ENCODE measurements around the gene SLC39A10. TPM values are rescaled to one million over a fixed set of nuclear protein-coding genes. Genes with fewer than 3 reads are reported as not detected.
"Not testable (repeated sequence)": the region's sequence is repeated elsewhere in the genome, so short reads cannot be mapped to it uniquely, and the experiment has no call there.

Gene SLC39A10
- total RNA-seq, 8 experiments from 2014 or later = 31.8 to 58.4 (median 45.3) TPM

DNA sequence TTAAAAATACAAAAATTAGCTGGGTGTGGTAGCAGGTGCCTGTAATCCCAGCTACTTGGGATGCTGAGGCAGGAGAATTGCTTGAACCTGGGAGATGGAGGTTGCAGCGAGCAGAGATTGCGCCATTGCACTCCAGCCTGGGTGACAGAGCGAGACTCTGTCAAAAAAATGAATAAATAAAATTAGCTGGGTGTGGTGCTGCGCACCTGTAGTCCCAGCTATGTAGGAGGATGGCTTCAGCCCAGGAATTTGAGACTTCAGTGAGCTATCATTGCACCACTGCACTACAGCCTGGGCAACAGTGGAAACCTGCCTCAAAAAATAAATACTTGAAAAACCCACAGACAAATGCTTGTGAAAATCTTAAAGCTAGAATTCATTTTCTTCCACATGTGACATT lies 8.1 kb downstream of the SLC39A10 start:
- not testable (repeated sequence) for H3K4me1 ChIP-seq (replicated peaks in 1 of 2); ATAC-seq (replicated peaks in 6 of 8); H3K27ac ChIP-seq; H3K4me3 ChIP-seq
- WGBS, 10 experiments = 89 to 100% (median 95%) methylated on average over 1 to 4 of the region's 4 CpGs; no CpG with 5 or more reads in 5 of the 10 experiments
- in situ Hi-C loops (cut with MboI; ENCODE audit: low pct_unique_long_range_greater_than_20kb in 2 of 9, low sequenced_read_pairs in 9 of 9, unreplicated experiment in 9 of 9) = loop anchor here in 3 of 9 experiments (10.0 to 25.0 kb wide), 5 partner anchors 270 to 400 kb away; partner anchors contain the start of gene DNAH7 (in 3 of the 3)

DNA sequence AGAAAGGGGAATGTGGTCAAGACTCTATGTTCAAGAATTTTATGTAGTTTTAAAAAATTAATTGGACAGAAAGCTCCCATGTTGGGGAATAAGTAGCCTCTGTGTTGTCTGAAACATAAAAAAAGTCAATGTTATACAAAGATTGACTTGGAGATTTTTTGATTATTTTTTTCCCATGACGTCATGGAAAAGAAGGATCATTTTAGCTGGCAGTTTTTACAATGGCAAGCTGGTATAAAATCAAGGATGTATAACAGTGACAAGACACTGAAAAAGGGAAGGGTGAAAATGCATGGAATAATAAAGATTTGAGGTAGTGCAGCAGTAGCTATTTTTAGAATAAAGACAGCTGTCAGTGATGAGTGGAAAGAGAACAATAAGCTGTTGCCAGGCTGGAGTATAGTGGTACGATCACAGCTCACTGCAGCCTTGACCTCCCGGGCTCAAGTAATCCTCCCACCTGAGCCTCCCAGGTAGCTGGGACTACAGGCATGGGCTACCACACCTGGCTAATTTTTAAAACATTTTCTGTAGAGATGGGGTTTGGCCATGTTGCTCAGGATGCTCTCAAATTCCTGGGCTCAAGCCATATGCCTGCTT lies 9.2 kb downstream of the SLC39A10 start:
- Histone ChIP-seq H3K4me3 (no peak overlapping the region), H3K4me1 (replicated peaks in 1 of 2) (no peaks in the 10 kb centered on the region), H3K27ac (no peak overlapping the region)
- WGBS, 10 experiments = 29 to 100% (median 78%) methylated on average over 1 to 3 of the region's 3 CpGs
- in situ Hi-C loops (cut with MboI; ENCODE audit: low pct_unique_long_range_greater_than_20kb in 2 of 9, low sequenced_read_pairs in 9 of 9, unreplicated experiment in 9 of 9) = loop anchor here in 3 of 9 experiments (10.0 to 25.0 kb wide), 5 partner anchors 269 to 399 kb away; partner anchors contain the start of gene DNAH7 (in 3 of the 3)
- no peak for ATAC-seq (replicated peaks in 6 of 8)

DNA sequence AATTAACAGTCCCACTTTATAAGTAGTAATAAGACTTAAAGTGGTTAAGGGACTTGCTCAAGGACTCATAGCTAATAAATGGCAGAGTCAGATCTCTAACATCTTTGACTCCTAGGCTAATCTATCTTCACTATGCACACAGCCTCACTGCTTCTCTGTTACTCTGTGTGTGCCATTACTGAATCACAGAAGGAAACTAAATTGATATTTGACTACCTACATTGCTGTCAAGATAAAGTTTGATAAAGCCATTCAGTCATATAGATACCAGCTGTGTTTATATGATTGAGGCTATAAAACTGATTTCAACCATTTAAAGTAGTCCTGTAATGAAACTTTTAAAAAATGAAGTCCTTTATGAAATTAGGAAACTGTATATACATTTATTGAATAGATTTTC lies 10.9 kb downstream of the SLC39A10 start:
- no peak for ATAC-seq (replicated peaks in 6 of 8)
- H3K4me3 ChIP-seq = no peak overlapping the region
- no peaks in the 10 kb centered on the region for H3K4me1 ChIP-seq (replicated peaks in 1 of 2)
- H3K27ac ChIP-seq = no peak overlapping the region
- in situ Hi-C loops (cut with MboI; ENCODE audit: low pct_unique_long_range_greater_than_20kb in 2 of 9, low sequenced_read_pairs in 9 of 9, unreplicated experiment in 9 of 9) = loop anchor here in 3 of 9 experiments (10.0 to 25.0 kb wide), 5 partner anchors 267 to 397 kb away; partner anchors contain the start of gene DNAH7 (in 3 of the 3)

DNA sequence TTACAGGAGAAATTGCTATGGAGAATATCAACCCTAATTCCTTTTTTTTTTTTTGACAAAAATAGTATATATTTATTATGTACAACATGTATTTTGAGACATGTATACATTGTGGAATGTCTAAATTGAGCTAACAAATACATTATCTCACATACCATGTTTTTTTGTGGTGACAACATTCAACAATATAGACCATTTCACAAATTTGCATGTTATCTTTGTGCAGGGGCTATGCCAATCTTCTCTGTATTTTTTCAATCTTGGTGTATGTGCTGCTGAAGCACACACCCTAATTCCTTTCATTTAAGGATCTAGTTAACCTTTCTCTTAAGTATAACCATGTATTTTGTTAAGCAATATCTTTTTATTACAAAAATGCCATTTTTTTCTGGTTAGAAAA lies 13.2 kb downstream of the SLC39A10 start:
- no peak overlapping the region for H3K27ac ChIP-seq
- in situ Hi-C loops (cut with MboI; ENCODE audit: low pct_unique_long_range_greater_than_20kb in 2 of 9, low sequenced_read_pairs in 9 of 9, unreplicated experiment in 9 of 9) = loop anchor here in 2 of 9 experiments (25.0 kb wide), 3 partner anchors 267 to 392 kb away; partner anchors contain the start of gene DNAH7 (in 2 of the 2)

DNA sequence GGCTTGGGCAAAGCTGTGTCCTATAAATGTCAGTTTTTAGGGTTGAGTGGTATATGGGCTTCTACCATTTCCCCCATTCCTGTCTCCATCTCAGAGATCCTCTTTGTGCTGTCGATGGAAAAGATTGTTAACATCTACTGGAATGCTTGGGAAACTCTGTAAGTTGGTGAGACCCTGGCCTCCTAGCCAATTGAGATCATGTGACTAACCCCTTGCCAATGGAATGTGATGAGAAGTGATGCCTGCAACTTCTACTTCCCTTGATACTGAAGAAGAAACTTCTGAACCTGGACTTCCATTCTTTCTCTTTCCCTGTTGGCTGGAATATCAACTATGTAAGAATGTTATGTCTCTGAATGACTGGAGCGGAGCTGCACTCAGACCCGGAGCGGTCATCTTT lies 14.5 kb downstream of the SLC39A10 start:
- ATAC-seq (replicated peaks in 6 of 8) = no peak
- in situ Hi-C loops (cut with MboI; ENCODE audit: low pct_unique_long_range_greater_than_20kb in 2 of 9, low sequenced_read_pairs in 9 of 9, unreplicated experiment in 9 of 9) = loop anchor here in 2 of 9 experiments (25.0 kb wide), 3 partner anchors 266 to 391 kb away; partner anchors contain the start of gene DNAH7 (in 2 of the 2)
- 64 to 100% (median 91%) methylated on average over 2 to 4 of the region's 4 CpGs; no CpG with 5 or more reads in 2 of the 10 experiments for WGBS, 10 experiments
- Histone ChIP-seq H3K4me1 (replicated peaks in 1 of 2) (no peaks in the 10 kb centered on the region), H3K4me3 (no peak overlapping the region), H3K27ac (no peak overlapping the region)

More for the DNA sequence above, 13.2 kb downstream of the SLC39A10 start:
- Histone ChIP-seq H3K4me3 (no peak overlapping the region), H3K4me1 (replicated peaks in 1 of 2) (no peaks in the 10 kb centered on the region)
- no peak for ATAC-seq (replicated peaks in 6 of 8)

DNA sequence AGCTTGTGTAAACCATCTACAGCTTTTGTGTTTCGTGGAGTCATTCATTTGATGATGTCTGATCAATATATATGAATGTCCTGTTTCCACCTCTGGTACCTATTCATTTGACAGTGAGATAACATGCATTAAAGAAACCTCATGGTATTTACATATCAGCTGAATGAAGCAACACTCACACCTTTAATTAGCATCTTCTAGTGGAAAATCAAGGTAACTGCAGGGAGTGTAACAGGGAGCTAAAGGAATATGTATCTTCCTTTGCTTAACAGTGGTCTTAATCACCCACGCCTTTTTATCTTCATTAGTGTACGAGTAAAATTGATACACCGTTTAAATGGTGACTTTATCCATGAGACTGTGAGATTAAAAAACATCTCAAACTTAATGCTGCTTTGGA lies 15.6 kb downstream of the SLC39A10 start:
- WGBS, 10 experiments = 75 to 100% (median 92%) methylated on average over 2 to 4 of the region's 4 CpGs; no CpG with 5 or more reads in 2 of the 10 experiments
- Histone ChIP-seq H3K4me3 (no peak overlapping the region), H3K4me1 (replicated peaks in 1 of 2) (no peaks in the 10 kb centered on the region), H3K27ac (no peak overlapping the region)
- no peak for ATAC-seq (replicated peaks in 6 of 8)
- in situ Hi-C loops (cut with MboI; ENCODE audit: low pct_unique_long_range_greater_than_20kb in 2 of 9, low sequenced_read_pairs in 9 of 9, unreplicated experiment in 9 of 9) = loop anchor here in 2 of 9 experiments (25.0 kb wide), 3 partner anchors 265 to 390 kb away; partner anchors contain the start of gene DNAH7 (in 2 of the 2)

DNA sequence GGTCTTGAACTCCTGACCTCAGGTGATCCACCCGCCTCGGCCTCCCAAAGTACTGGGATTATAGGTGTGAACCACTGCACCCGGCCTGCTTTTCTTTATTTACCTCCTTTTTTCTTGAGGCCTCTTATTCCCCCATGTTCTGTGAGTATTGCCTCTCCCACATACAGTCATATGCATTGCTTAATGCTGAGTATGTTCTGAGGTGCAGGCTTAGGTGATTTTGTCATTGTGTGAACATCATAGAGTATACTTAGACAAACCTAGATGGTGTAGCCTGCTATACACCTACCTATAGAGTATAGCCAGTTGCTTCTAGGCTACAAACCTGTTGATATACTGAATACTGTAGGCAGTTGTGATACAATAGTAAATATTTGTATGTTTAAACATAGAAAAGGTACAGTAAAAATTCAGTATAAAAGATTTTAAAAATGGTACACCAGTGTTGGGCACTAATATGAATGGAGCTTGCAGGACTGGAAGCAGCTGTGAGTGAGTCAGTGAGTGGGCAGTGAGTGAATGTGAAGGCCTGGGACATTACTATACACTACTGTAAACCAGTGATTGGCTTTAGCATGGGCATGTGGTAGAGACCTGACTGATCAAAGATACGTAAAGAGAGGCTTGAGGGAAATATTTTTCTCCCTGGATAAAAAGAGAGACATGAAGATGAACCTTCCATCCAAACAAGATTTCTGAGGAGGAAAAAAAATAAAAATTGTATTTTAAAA lies 17.6 kb downstream of the SLC39A10 start:
- in situ Hi-C loops (cut with MboI; ENCODE audit: low pct_unique_long_range_greater_than_20kb in 2 of 9, low sequenced_read_pairs in 9 of 9, unreplicated experiment in 9 of 9) = loop anchor here in 2 of 9 experiments (25.0 kb wide), 4 partner anchors 238 to 388 kb away; partner anchors contain the start of gene DNAH7 (in 2 of the 2)
- WGBS, 10 experiments = 93 to 100% (median 100%) methylated on average over 1 to 2 of the region's 4 CpGs; no CpG with 5 or more reads in 2 of the 10 experiments
- ATAC-seq (replicated peaks in 6 of 8) = no peak
- Histone ChIP-seq H3K4me3 (no peak overlapping the region), H3K4me1 (replicated peaks in 1 of 2) (peaks cover 0 to 2% of the 10 kb centered on the region in 2 donors), H3K27ac (no peak overlapping the region)

DNA sequence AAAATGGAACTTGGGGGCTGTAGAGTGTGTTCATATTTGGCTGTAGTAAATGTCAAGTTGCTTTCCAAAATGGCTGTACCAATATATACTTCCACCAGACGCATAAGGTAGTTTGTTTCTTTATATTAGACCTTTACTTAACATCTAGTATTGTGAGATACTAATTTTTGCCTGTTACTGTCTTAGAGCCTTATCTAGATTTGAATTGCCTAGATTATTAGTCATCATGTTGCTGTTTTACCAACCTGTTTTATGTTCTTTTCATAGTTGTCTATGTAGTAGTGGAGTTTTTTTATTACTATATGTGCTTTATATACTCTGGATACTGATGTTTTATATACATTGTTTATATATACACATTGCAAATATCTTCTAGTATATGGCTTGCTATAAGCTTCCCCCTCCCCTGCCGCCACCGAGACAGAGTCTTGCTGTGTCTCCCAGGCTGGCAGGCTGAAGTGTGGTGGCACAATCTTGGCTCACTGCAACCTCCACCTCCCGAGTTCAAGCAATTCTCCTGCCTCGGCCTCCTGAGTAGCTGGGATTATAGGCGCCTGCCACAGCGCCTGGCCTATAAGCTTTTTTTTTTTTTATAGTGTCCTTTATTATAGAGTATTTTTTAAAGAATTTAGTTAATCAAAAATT lies 18.9 kb downstream of the SLC39A10 start:
- in situ Hi-C loops (cut with MboI; ENCODE audit: low pct_unique_long_range_greater_than_20kb in 2 of 9, low sequenced_read_pairs in 9 of 9, unreplicated experiment in 9 of 9) = loop anchor here in 1 of 9 experiments (25.0 kb wide), 1 partner anchor 236 kb away; no protein-coding TSS in a partner anchor
- H3K27ac ChIP-seq = no peak overlapping the region
- H3K4me1 ChIP-seq (replicated peaks in 1 of 2) = peaks cover 0 to 2% of the 10 kb centered on the region in 2 donors
- WGBS, 10 experiments = 97 to 100% (median 100%) methylated on average over 1 to 7 of the region's 7 CpGs
- H3K4me3 ChIP-seq = no peak overlapping the region
- ATAC-seq (replicated peaks in 6 of 8) = no peak

DNA sequence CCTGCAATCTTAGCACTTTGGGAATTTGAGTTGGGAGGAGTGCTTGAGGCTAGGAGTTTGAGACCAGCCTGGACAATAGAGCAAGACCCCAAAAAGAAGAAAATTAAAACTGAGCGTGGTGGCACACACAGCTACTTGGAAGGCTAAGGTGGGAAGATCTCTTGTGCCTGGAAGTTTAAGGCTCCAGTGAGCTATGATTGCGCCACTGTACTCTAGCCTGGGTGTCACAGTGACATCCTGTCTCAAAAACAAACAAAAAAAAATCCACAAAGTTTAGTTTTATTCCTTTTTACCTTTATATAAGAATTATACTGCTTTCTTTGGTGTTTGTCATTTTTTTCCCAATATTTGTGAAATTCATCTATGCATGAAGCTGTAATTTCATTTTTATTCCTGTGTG lies 20.3 kb downstream of the SLC39A10 start:
- ATAC-seq (replicated peaks in 6 of 8) = no peak
- H3K4me3 ChIP-seq = no peak overlapping the region
- 94 to 100% (median 100%) methylated on average over 1 to 2 of the region's 2 CpGs; no CpG with 5 or more reads in 2 of the 10 experiments for WGBS, 10 experiments
- peaks cover 0 to 2% of the 10 kb centered on the region in 2 donors for H3K4me1 ChIP-seq (replicated peaks in 1 of 2)
- in situ Hi-C loops (cut with MboI; ENCODE audit: low pct_unique_long_range_greater_than_20kb in 2 of 9, low sequenced_read_pairs in 9 of 9, unreplicated experiment in 9 of 9) = loop anchor here in 1 of 9 experiments (25.0 kb wide), 1 partner anchor 235 kb away; no protein-coding TSS in a partner anchor
- H3K27ac ChIP-seq = no peak overlapping the region

DNA sequence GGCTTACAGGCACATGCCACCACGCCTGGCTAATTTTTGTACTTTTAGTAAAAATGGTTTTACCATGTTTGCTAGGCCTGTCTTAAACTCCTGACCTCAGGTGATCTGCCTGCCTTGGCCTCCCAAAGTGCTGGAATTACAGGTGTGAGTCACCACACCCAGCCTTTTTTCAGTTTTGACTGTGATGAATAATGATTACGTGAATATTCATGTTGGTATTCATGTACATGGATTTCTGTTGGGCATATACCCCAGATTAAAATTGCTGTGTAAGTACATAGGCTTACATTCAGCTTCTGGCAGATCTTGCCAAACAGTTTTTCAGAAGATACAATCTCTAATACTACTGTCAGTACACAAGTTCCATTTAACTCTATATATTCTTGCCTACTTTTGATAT lies 20.9 kb downstream of the SLC39A10 start:
- no peak for ATAC-seq (replicated peaks in 6 of 8)
- H3K4me3 ChIP-seq = no peak overlapping the region
- peaks cover 0 to 2% of the 10 kb centered on the region in 2 donors for H3K4me1 ChIP-seq (replicated peaks in 1 of 2)
- 71 to 100% (median 92%) methylated on average over 1 to 2 of the region's 2 CpGs; no CpG with 5 or more reads in 1 of the 10 experiments for whole genome bisulfite sequencing, 10 experiments
- in situ Hi-C loops (cut with MboI; ENCODE audit: low pct_unique_long_range_greater_than_20kb in 2 of 9, low sequenced_read_pairs in 9 of 9, unreplicated experiment in 9 of 9) = loop anchor here in 1 of 9 experiments (25.0 kb wide), 1 partner anchor 234 kb away; no protein-coding TSS in a partner anchor
- no peak overlapping the region for H3K27ac ChIP-seq

DNA sequence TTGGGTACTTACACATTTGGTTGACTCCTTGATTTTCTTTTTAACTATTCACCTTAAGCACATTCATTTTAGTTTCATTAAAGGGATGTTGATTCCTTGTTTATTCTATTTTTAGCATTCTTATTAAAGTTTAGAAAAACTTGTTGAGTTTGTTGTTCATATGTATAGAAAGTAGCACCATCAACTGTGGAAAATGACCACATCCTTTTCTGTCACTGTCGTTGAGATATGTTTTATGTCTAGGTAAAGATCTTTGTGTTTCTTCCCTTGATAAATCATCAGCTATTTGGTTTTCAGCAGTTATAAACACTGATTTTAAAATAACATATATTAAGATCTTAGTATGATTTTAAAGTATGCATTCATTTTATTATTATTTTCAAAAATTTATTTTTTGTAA lies 25.1 kb downstream of the SLC39A10 start:
- Histone ChIP-seq H3K4me1 (replicated peaks in 1 of 2) (peaks cover 0 to 9% of the 10 kb centered on the region in 2 donors), H3K4me3 (no peak overlapping the region), H3K27ac (no peak overlapping the region)
- no peak for ATAC-seq (replicated peaks in 6 of 8)
- whole genome bisulfite sequencing, 10 experiments = 83 to 100% (median 100%) methylated on average over 1 of the region's 1 CpG
- in situ Hi-C loops (cut with MboI; ENCODE audit: low pct_unique_long_range_greater_than_20kb in 2 of 9, low sequenced_read_pairs in 9 of 9, unreplicated experiment in 9 of 9) = loop anchor here in 1 of 9 experiments (25.0 kb wide), 1 partner anchor 230 kb away; no protein-coding TSS in a partner anchor

DNA sequence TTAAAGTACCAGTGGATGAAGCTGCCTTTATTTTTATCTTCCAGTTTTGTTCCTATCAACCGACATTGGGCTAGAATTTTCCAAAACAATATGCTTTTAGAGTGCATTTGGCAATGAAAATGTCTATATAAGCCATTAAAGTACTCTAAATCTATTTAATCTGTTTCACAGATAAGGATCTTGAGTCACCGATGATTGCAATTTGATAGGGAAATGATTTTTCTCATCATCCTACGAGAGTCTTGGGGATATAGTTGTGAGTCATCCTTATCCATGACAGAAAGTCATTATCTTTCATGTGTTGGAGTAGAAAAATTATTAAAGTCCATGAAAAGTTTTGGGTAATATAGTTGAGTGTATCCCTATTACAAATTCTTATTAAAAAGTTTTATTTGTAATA lies 26.1 kb downstream of the SLC39A10 start:
- in situ Hi-C loops (cut with MboI; ENCODE audit: low pct_unique_long_range_greater_than_20kb in 2 of 9, low sequenced_read_pairs in 9 of 9, unreplicated experiment in 9 of 9) = loop anchor here in 1 of 9 experiments (25.0 kb wide), 1 partner anchor 229 kb away; no protein-coding TSS in a partner anchor
- ATAC-seq (replicated peaks in 6 of 8) = no peak
- Histone ChIP-seq H3K4me1 (replicated peaks in 1 of 2) (peaks cover 5 to 20% of the 10 kb centered on the region in 2 donors), H3K4me3 (no peak overlapping the region), H3K27ac (no peak overlapping the region)
- 50 to 95% (median 83%) methylated on average over 1 to 3 of the region's 3 CpGs for WGBS, 10 experiments
